Kidney (tissue), 14 donors: ENCODE measurements around the gene OXTR. TPM values are rescaled to one million over a fixed set of nuclear protein-coding genes. Genes with fewer than 3 reads are reported as not detected.
A peak's percentile ranks its signal among the peaks of the same experiment; 100 is the strongest.

Experiments used
- DNase-seq, 5 donors: peaks; one replicate each; pipeline ENCODE4 v3.0.0-alpha.2; 2013 to 2020
- FAIRE-seq: peaks from 2 replicates; lab custom pipeline; 2012; peaks lifted over from hg19 to GRCh38; lab: Jason Lieb, UNC
- H3K27ac ChIP-seq, 2 donors: one replicate each; pipeline ENCODE4 v1.7.0; 2013; ENCODE audit warnings: low read depth in 2 of 2, low read length in 2 of 2, inconsistent platforms in 1 of 2
- H3K27me3 ChIP-seq: one replicate; pipeline ENCODE4 v1.7.1; 2013; ENCODE audit warnings: low read length, inconsistent platforms; ENCODE audit not compliant: control insufficient read depth, insufficient read depth
- H3K36me3 ChIP-seq, 3 donors: one replicate each; pipeline versions ENCODE4 v1.7.0 to v1.7.1; 2013; ENCODE audit warnings: low read length in 3 of 3, control low read depth in 1 of 3, inconsistent platforms in 1 of 3; ENCODE audit not compliant: insufficient read depth in 3 of 3, control insufficient read depth in 2 of 3
- H3K4me1 ChIP-seq, 3 donors: one replicate each; pipeline versions ENCODE4 v1.7.0 to v1.7.1; 2013; ENCODE audit warnings: low read length in 3 of 3, inconsistent platforms in 1 of 3, low read depth in 1 of 3; ENCODE audit not compliant: control insufficient read depth in 2 of 3, insufficient read depth in 2 of 3
- H3K4me3 ChIP-seq, 3 donors: one replicate each; pipeline versions ENCODE4 v1.7.0 to v1.8.1; 2013; ENCODE audit warnings: low read length in 3 of 3, control low read depth in 1 of 3, inconsistent platforms in 1 of 3
- H3K9ac ChIP-seq, 3 donors: one replicate each; pipeline versions ENCODE4 v1.7.0 to v1.7.1; 2013; ENCODE audit warnings: low read length in 3 of 3, control low read depth in 1 of 3, inconsistent platforms in 1 of 3
- H3K9me3 ChIP-seq, 3 donors: one replicate each; pipeline versions ENCODE4 v1.7.0 to v1.7.1; 2013; ENCODE audit warnings: low read length in 3 of 3, control low read depth in 1 of 3, inconsistent platforms in 1 of 3; ENCODE audit not compliant: control insufficient read depth in 2 of 3, insufficient read depth in 1 of 3
- intact Hi-C: fragments of 100-400 bp; cut with DNase I; formaldehyde crosslinking; loops from one replicate; pipeline ENCODE4 v1.11.1; 2022
- polyA plus RNA-seq: library from polyadenylated mRNA; stranded (reverse); fragments of 350-450 nt; fragmentation: Illumina TruSeq; extraction: RNeasy Lipid Tissue Mini Kit (QIAGEN cat#74804); gene quantifications from one replicate; pipeline ENCODE4 v1.2.3, GENCODE V29; 2014; ENCODE audit warnings: low read depth, low replicate concordance; ENCODE audit not compliant: insufficient read depth
- total RNA-seq: library from RNA; stranded (reverse); fragmentation: NEBNext Ultra II Directional; extraction: Animal tissue kit (Norgen Biotek cat#: 25700); gene quantifications from one replicate; pipeline ENCODE4 v1.2.1, GENCODE V29; 2021
- TF ChIP-seq, protein P1 (sequence below): IDR thresholded peaks from 3 replicates; pipeline ENCODE4 v1.5.1; 2012; ENCODE audit warnings: mild to moderate bottlenecking, moderate library complexity, borderline replicate concordance; ENCODE audit not compliant: insufficient read depth; ENCODE audit errors: extremely low read depth
- donor health status: control.
- donor health status: control.
- donor health status: control.
- donor health status: control.
- donor health status: control.
- donor health status: DM: yes; HTN: yes; CAD: no.
- donor health status: Normal renal cell carcinoma (clear cell type).

Gene OXTR
- total and polyA plus RNA-seq, 2 donors from 2014 or later = 0.39 to 1.2 TPM

DNA sequence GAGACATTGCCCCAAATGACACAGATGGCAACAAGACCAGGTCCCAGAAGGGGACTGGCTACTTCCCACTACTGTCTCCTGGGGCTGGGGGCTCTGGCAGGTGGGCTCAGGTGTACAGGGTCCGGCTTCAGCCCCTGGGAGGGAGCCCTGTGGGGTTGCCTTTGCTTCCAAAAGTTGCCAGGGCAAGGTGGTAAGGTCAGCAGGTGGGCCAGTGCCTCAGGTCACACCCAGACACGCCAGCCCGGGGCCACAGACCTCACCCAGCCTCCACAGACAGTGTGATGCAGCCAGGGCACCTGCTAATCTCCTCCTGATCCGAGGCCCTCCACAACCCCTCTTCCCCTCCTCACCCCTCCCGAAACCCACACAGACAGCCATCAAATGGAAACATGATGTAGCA is 7.5 kb downstream of the OXTR start:
- no peak overlapping the region for H3K4me3 ChIP-seq
- H3K27me3 ChIP-seq = peaks cover 5% of the 10 kb centered on the region
- no peak overlapping the region for H3K27ac ChIP-seq
- TF ChIP-seq, protein P1, sequence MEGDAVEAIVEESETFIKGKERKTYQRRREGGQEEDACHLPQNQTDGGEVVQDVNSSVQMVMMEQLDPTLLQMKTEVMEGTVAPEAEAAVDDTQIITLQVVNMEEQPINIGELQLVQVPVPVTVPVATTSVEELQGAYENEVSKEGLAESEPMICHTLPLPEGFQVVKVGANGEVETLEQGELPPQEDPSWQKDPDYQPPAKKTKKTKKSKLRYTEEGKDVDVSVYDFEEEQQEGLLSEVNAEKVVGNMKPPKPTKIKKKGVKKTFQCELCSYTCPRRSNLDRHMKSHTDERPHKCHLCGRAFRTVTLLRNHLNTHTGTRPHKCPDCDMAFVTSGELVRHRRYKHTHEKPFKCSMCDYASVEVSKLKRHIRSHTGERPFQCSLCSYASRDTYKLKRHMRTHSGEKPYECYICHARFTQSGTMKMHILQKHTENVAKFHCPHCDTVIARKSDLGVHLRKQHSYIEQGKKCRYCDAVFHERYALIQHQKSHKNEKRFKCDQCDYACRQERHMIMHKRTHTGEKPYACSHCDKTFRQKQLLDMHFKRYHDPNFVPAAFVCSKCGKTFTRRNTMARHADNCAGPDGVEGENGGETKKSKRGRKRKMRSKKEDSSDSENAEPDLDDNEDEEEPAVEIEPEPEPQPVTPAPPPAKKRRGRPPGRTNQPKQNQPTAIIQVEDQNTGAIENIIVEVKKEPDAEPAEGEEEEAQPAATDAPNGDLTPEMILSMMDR = no peak
- peak in 1 of 5 donors; percentile 23 for DNase-seq
- H3K36me3 ChIP-seq = no peaks in the 10 kb centered on the region
- H3K9me3 ChIP-seq = no peaks in the 10 kb centered on the region
- no peak overlapping the region for H3K9ac ChIP-seq
- no peaks in the 10 kb centered on the region for H3K4me1 ChIP-seq
- no peak for FAIRE-seq
- intact Hi-C loops = no loop called here

GRCh38 chr3:8760506-8760905 is 8.9 kb downstream of the OXTR start:
- no peaks in the 10 kb centered on the region for H3K27me3 ChIP-seq
- TF ChIP-seq, protein P1 = no peak
- H3K4me1 ChIP-seq = no peaks in the 10 kb centered on the region
- FAIRE-seq (no peak), DNase-seq (peak in 1 of 5 donors; percentile 2)
- intact Hi-C loops = no loop called here
- no peak overlapping the region for H3K27ac ChIP-seq
- H3K9me3 ChIP-seq = no peaks in the 10 kb centered on the region
- no peak overlapping the region for H3K9ac ChIP-seq
- no peak overlapping the region for H3K4me3 ChIP-seq
- H3K36me3 ChIP-seq = no peaks in the 10 kb centered on the region

- intact Hi-C loops = no loop called here
- Histone ChIP-seq H3K36me3 (no peaks in the 10 kb centered on the region), H3K4me1 (no peaks in the 10 kb centered on the region), H3K4me3 (no peak overlapping the region), H3K9ac (no peak overlapping the region), H3K27me3 (no peaks in the 10 kb centered on the region), H3K9me3 (no peaks in the 10 kb centered on the region), H3K27ac (no peak overlapping the region)
- TF ChIP-seq, protein P1 = no peak
- DNase-seq (peak in 2 of 5 donors; percentile 6 to 19), FAIRE-seq (no peak)
Measured at GRCh38 chr3:8760091-8760490, 9.3 kb downstream of the OXTR start.

- Histone ChIP-seq H3K36me3 (no peaks in the 10 kb centered on the region), H3K9ac (no peak overlapping the region), H3K4me1 (no peaks in the 10 kb centered on the region), H3K27ac (no peak overlapping the region), H3K4me3 (no peak overlapping the region), H3K27me3 (no peaks in the 10 kb centered on the region), H3K9me3 (no peaks in the 10 kb centered on the region)
- TF ChIP-seq, protein P1 = no peak
- DNase-seq (peak in 2 of 5 donors; percentile 8 to 37), FAIRE-seq (no peak)
- intact Hi-C loops = no loop called here
Measured at GRCh38 chr3:8759038-8759707, 10.2 kb downstream of the OXTR start.
